Left lung (tissue), 10 donors: ENCODE data around the gene ANK2. TPM values are rescaled to one million over a fixed set of nuclear protein-coding genes. Genes with fewer than 3 reads are reported as not detected.

Experiments used
- ATAC-seq: fragments of 200-7000 bp; cut with Tn5 transposase; one replicate; pipeline ENCODE4 v1.9.1; 2020; ENCODE audit warnings: moderate library complexity
- DNase-seq, 4 donors: peaks; one replicate each; pipeline ENCODE4 v3.0.0-alpha.2; 2013 to 2020
- H3K27ac ChIP-seq, 2 donors: fragments of 200-600 bp; sonication (generic) in 1 of 2; one replicate each; pipeline versions ENCODE4 v1.5.0 to v1.8.0; 2020 to 2021
- H3K27me3 ChIP-seq, 2 donors: fragments of 200-600 bp; sonication (generic) in 1 of 2; one replicate each; pipeline versions ENCODE4 v1.5.0 to v1.8.0; 2020 to 2021
- H3K36me3 ChIP-seq, 2 donors: fragments of 200-600 bp; sonication (generic) in 1 of 2; one replicate each; pipeline versions ENCODE4 v1.5.0 to v1.8.0; 2020 to 2021
- H3K4me1 ChIP-seq, 2 donors: fragments of 200-600 bp; one replicate each; pipeline ENCODE4 v1.8.0; 2021
- H3K4me3 ChIP-seq, 2 donors: fragments of 200-600 bp; sonication (generic) in 1 of 2; one replicate each; pipeline versions ENCODE4 v1.5.0 to v1.8.0; 2020 to 2021; ENCODE audit warnings: mild to moderate bottlenecking in 1 of 2
- H3K9me3 ChIP-seq, 2 donors: fragments of 200-600 bp; sonication (generic) in 1 of 2; one replicate each; pipeline versions ENCODE4 v1.5.0 to v1.8.0; 2020 to 2021
- intact Hi-C, 2 donors: fragments of 100-400 bp; cut with DNase I; formaldehyde crosslinking; loops; one replicate each; pipeline versions ENCODE4 v1.11.2 to v1.14.2; 2022
- polyA plus RNA-seq, 6 donors: library from polyadenylated mRNA; unstranded; fragments of 120-200 nt; gene quantifications; one replicate each; pipeline ENCODE4 v1.2.1, GENCODE V29; 2013; ENCODE audit not compliant: insufficient read length in 6 of 6
- total RNA-seq, 2 donors: library from RNA; stranded (reverse); fragmentation: NEBNext Ultra II Directional; extraction: Animal tissue kit (Norgen Biotek cat#: 25700); gene quantifications; one replicate each; pipeline ENCODE4 v1.2.1, GENCODE V29; 2021
- TF ChIP-seq, protein P1 (sequence below), 2 donors: fragments of 200-600 bp; sonication (generic) in 1 of 2; IDR thresholded peaks; one replicate each; pipeline versions ENCODE4 v1.5.0 to v1.8.0; 2021; ENCODE audit warnings: antibody characterized with exemption in 2 of 2
- donor health status: DM: no; HTN: yes; CAD: no.
- donor health status: DM: no; HTN: no; CAD: no.

Gene ANK2
- total and polyA plus RNA-seq, 8 donors: 18.2 to 33.2 (median 28.8) TPM

GRCh38 chr4:113042502-113042901, 7.0 kb upstream of the ANK2 start:
- Histone ChIP-seq H3K27me3 (no peaks in the 10 kb centered on the region), H3K27ac (no peak overlapping the region), H3K4me1 (no peaks in the 10 kb centered on the region), H3K4me3 (no peak overlapping the region), H3K9me3 (peaks cover 0 to 9% of the 10 kb centered on the region in 2 donors), H3K36me3 (no peaks in the 10 kb centered on the region)
- intact Hi-C loops: no loop called here
- DNase-seq (no peak), ATAC-seq (no peak)
- TF ChIP-seq, protein P1, sequence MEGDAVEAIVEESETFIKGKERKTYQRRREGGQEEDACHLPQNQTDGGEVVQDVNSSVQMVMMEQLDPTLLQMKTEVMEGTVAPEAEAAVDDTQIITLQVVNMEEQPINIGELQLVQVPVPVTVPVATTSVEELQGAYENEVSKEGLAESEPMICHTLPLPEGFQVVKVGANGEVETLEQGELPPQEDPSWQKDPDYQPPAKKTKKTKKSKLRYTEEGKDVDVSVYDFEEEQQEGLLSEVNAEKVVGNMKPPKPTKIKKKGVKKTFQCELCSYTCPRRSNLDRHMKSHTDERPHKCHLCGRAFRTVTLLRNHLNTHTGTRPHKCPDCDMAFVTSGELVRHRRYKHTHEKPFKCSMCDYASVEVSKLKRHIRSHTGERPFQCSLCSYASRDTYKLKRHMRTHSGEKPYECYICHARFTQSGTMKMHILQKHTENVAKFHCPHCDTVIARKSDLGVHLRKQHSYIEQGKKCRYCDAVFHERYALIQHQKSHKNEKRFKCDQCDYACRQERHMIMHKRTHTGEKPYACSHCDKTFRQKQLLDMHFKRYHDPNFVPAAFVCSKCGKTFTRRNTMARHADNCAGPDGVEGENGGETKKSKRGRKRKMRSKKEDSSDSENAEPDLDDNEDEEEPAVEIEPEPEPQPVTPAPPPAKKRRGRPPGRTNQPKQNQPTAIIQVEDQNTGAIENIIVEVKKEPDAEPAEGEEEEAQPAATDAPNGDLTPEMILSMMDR (IDR thresholded peaks at IDR 0.05): no peak

DNA sequence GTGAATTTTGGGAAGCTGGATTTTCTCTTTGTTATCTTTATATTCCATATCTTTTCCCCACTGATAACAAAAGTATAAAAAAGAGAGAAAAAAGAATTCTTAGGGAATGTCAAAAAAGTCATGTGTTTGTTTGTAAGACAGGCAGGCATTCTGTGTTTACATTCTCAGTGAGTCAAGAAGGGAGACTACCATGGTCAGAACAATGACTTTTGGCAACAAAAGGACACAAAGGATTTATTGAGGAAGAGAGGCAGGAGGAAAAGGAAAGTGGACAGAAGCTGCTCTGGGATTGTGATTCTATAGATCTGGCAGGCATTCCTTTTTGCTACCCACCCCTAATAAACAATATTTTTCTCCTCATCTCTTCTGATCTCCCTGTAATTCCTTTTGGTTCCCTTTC, 5.9 kb upstream of the ANK2 start:
- DNase-seq: no peak
- H3K4me3 ChIP-seq: no peak overlapping the region
- H3K27me3 ChIP-seq: no peaks in the 10 kb centered on the region
- TF ChIP-seq, protein P1 (IDR thresholded peaks at IDR 0.05): no peak
- H3K36me3 ChIP-seq: no peaks in the 10 kb centered on the region
- H3K4me1 ChIP-seq: no peaks in the 10 kb centered on the region
- no peak for ATAC-seq
- peaks cover 0 to 9% of the 10 kb centered on the region in 2 donors for H3K9me3 ChIP-seq
- no peak overlapping the region for H3K27ac ChIP-seq
- intact Hi-C loops: no loop called here

- TF ChIP-seq, protein P1 (IDR thresholded peaks at IDR 0.05): no peak
- ATAC-seq: no peak
Observed at GRCh38 chr4:113050371-113050755, 910 bp downstream of the ANK2 start.

GRCh38 chr4:113050837-113051236, 1.4 kb downstream of the ANK2 start:
- no peak for DNase-seq
- Histone ChIP-seq H3K27me3 (no peaks in the 10 kb centered on the region), H3K36me3 (no peaks in the 10 kb centered on the region), H3K27ac (no peak overlapping the region), H3K4me3 (no peak overlapping the region), H3K9me3 (no peaks in the 10 kb centered on the region), H3K4me1 (no peaks in the 10 kb centered on the region)
- intact Hi-C loops: no loop called here
- TF ChIP-seq, protein P1 (IDR thresholded peaks at IDR 0.05): no peak
- no peak for ATAC-seq

More at GRCh38 chr4:113050371-113050755, 910 bp downstream of the ANK2 start:
- Histone ChIP-seq H3K4me3 (no peak overlapping the region), H3K27me3 (no peaks in the 10 kb centered on the region), H3K27ac (no peak overlapping the region), H3K9me3 (no peaks in the 10 kb centered on the region), H3K4me1 (no peaks in the 10 kb centered on the region), H3K36me3 (no peaks in the 10 kb centered on the region)
- intact Hi-C loops: no loop called here
- no peak for DNase-seq

DNA sequence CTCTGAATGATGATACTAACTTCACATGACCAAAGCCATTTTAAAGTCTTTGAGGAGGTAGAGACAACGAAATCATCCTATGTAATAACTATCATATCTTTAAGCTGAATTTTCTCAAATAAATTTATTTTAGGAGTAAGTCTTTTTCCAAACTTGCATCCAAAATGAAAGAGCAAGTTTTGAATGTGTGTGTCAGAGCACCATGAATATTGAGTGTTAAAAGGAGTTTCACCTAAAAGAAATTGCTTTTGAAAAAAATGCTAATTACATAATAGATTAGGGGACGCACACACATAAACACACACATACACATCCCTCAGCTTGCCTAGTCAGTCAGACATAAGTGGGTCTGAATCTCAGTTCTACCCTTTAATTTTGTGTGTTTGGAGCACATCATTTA, 1.9 kb downstream of the ANK2 start:
- no peaks in the 10 kb centered on the region for H3K4me1 ChIP-seq
- no peak overlapping the region for H3K27ac ChIP-seq
- intact Hi-C loops: no loop called here
- no peaks in the 10 kb centered on the region for H3K9me3 ChIP-seq
- H3K27me3 ChIP-seq: no peaks in the 10 kb centered on the region
- TF ChIP-seq, protein P1 (IDR thresholded peaks at IDR 0.05): no peak
- DNase-seq (no peak), ATAC-seq (no peak)
- no peaks in the 10 kb centered on the region for H3K36me3 ChIP-seq
- no peak overlapping the region for H3K4me3 ChIP-seq
